Right lung (tissue), 5 donors: ENCODE data around the gene ATP13A1. TPM values are rescaled to one million over a fixed set of nuclear protein-coding genes. Genes with fewer than 3 reads are reported as not detected.
"Not testable (repeated sequence)": the region's sequence is repeated elsewhere in the genome, so short reads cannot be mapped to it uniquely, and the experiment has no call there.

Experiments
- DNase-seq, 2 donors: peaks; one replicate each; pipeline ENCODE4 v3.0.0-alpha.2; 2013
- polyA plus RNA-seq, 5 donors: library from polyadenylated mRNA; unstranded; fragments of 120-200 nt; gene quantifications; one replicate each; pipeline versions ENCODE4 v1.2.1 to v1.2.3, GENCODE V29; 2013; ENCODE audit warnings: inconsistent platforms in 1 of 5, low replicate concordance in 1 of 5; ENCODE audit not compliant: insufficient read length in 5 of 5, insufficient read depth in 1 of 5

Gene ATP13A1
- polyA plus RNA-seq, 5 donors: 35.2 to 54.0 (median 46.6) TPM

DNA sequence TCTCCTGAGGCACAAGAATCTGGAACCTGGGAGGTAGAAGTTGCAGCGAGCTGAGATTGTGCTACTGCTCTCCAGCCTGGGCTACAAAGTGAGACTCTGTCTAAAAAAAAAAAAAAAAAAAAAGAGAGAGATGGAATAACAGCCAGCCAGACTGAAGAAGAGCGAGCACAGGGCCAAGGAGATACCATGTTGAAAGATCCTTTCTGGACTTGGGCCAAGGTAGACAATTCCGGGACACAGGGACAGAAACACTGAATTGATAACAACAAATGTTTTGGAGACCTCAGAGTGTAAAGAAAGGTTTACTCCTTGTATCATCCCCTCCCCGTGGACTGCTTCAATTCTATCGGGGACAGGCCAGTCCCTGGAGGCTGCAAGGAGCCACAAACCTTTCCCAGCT lies 40.1 kb downstream of the ATP13A1 start:
- DNase-seq: no peak

DNA sequence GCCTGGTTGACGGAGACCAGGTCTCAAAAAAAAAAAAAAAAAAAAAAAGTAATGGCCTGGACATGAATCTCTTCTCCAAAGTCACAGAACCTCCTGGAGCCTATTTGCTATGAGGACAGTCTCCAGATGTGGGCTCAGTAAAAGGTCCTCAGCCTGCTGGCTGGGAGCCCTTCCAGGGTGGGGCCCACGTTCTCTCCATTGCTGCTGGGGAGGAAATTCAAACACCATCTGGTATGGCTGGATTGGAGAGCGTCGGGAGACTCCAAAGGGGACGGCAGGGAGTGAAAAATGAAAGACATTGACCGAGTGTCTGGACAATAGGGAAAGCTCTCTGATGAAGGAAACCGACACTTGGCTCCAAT lies 43.6 kb downstream of the ATP13A1 start:
- no peak for DNase-seq

DNA sequence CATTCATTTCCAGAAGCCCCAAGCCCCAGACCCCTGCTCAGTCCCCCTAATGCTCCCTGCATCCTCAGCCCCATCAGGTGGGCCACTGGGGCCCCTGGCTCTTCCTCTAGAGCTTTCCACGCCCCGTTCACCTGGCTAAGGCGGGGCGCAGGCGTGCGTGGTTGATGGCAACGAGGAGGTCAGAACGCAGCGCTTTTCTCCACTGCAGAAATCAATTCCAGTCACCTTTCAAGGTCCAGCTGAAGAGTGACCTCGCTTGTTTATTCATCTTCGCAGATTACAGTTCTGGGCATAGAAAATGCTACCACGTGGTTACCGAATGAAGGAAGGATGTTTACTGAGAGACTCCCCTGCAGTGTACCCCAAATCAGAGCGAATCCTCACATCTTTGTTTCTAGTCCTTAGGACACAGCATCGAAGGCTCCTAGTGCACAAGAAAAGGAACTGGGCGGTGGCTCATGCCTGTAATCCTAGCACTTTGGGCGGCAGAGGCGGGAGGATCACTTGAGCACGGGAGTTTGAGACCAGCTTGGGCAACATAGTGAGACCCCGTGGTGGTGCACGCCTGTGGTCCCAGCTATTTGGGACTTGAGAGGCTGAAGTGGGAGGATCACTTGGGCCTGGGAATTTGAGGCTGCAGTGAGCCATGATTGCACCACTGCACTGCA lies 44.2 kb downstream of the ATP13A1 start:
- DNase-seq: no peak

DNA sequence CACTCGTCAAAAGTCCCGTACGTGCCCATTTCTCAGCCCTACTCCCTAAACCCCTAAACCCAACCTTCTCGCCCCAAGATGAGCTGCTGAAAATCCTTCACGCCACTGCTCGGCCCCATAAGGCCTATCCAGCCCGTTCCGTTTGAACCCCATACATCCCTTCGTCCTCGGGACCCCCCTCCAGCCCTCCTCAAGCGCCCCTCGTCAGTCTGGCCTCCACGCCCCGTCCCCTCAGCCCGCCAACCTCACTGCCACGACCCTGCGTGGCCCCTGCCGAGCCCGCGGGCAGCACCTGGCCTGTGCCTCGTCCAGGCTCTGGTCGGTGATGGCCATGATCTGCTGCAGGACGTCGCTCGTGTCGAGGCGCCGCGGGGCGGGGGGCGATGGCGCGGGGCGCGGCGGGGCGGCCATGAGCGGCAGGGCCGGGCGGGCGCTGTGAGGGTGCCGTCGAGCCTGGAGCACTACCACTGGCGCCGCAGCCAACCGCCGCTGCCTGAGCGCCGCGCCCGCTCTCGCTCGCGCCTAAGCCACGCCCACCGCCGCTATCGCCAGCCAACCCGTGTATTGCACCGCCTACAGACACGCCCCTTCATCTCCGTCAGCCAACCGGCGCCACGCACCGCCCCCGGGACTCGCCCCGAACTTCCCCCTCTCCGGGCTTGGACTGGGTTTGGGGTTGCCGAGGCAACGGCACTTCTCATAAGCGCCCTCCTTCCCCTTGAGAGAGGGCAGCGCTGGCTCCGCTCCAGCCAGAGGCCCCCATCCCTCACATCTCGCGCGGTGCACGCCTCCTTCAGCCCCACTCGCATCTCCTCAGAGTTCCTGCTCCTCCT lies 45.0 kb downstream of the ATP13A1 start, which contains the start of gene PBX4:
TSS of gene PBX4 (minus strand) at position 469 of the 833 bp plus-strand sequence. CDS start at position 411, 58 bp downstream.
- peak; percentile 97 to 98 for DNase-seq

DNA sequence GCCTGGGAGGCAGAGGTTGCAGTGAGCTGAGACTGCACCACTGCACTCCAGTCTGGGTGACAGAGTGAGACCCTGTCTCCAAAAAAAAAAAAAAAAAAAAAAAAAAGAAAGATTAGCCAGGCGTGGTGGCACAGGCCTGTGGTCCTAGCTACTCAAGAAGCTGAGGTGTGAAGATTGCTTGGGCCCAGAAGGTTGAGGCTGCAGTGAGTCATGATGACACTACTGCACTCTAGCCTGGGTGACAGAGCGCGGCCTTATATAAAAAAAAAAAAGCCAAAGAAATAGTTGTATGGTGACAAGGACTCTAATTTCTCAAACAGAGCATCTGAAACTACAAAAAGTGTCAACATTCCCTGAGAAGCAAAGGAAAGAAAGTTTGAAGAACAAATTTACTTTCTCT lies 48.4 kb downstream of the ATP13A1 start:
- DNase-seq: no peak

DNA sequence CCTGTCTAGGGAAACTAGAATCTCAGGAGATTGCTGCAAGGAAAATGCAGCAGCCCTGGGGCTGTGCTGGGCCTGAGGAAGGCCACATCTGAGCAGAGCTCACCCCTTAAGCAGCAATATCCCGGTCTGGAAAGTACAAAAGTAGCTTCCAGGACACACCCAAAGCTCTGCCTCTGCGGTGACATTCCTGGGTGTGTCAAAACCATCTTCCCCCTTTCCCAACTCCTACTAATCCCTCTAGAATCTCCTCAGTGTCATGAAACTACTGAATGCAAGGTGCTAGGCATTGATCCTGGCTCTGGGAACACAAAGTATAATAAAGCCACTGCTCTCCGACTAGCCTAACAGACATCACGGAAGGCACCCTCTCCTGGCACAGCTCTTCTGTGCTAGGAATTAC lies 50.0 kb downstream of the ATP13A1 start:
- no peak for DNase-seq

DNA sequence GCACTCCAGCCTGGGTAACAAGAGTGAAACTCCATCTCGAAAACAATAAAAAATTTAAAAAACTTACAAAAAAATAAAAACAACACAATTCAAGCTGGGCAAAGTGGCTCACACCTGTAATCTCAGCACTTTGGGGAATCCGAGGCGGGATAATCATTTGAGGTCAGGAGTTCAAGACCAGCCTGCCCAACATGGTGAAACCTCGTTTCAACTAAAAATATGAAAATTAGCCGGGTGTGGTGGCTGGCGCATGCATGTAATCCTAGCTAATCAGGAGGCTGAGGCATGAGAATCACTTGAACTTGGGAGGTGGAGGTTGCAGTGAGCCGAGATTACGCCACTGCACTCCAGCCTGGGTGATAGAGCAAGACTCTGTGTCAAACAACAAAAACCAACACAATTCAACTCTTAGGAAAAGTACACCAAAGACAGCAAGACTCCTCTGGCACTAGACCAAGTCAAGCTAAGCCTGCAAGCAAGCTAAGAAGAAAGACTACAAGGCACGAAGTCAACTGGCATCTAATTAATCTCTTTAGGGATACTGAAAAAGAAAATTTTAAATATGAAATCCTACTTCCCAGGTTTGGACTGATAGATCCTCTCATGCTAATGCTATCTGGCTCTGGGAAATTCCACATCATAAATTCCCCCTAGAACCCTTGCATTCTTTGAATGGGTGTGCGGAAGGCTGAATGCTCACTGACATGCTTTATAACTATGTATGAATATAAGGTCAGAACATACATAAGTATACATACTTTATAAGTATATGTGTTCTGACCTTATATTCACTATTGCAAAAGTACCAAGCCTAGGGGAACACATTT lies 52.9 kb downstream of the ATP13A1 start:
- no peak for DNase-seq

DNA sequence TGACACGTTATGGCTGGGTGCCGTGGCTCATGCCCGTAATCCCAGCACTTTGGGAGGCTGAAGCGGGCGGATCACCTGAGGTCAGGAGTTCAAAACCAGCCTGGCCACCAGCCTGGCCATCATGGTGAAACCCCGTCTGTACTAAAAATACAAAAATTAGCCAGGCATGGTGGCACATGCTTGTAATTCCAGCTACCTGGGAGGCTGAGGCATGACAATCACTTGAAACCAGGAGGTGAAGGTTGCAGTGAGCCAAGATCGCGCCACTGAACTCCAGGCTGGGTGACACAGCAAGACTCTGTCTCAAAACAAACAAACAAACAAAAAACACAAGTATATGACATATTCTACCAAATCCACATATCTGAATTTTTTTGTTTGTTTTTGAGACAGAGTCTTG lies 56.8 kb downstream of the ATP13A1 start:
- not testable (repeated sequence) for DNase-seq

DNA sequence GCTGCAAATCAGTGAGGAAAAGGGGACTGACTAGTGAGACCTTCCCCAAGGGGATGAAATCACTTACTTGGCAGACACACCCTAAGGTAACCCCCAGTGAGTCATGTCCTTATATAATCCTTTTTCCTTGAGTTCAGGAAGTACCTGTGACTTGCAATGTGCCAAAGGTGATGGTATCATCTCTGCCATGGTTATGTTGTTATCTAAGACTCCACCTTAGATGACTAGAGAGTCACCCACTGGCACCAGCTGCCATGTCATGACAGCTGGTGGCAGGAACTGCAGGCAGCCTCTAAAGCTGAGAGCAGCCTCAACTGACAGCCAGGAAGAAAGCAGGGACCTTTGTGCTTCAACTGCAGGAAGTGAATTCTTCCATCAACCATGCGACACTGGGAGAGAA lies 57.5 kb downstream of the ATP13A1 start:
- no peak for DNase-seq

DNA sequence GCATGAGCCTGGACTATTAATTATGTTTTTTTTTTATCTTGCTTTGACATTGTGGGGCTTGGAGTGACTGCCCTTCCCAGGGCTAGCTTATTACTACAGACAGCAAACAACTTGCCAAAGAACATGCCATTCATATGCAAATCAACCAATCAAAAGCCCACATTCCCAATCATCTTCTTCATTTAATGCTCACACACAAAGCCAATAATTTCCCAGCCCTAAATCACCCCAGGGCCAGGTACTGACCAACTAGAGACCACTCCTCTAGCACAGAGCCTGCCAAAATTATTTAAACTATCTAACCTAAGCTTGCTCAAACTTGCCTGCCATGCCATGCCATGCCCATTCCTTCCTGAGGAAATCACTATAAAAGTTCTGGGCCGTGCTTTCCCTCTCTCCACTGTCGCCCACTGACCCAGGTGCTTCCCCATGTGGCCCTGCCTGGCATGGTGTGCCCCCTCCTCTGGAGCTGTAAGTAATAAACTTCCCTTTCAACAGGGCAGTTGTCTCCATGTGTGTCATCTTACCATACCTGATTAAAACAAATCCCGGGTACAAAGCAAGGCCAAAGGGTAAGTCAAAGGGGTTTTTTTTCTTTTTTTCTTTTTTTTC lies 60.7 kb downstream of the ATP13A1 start:
- no peak for DNase-seq

DNA sequence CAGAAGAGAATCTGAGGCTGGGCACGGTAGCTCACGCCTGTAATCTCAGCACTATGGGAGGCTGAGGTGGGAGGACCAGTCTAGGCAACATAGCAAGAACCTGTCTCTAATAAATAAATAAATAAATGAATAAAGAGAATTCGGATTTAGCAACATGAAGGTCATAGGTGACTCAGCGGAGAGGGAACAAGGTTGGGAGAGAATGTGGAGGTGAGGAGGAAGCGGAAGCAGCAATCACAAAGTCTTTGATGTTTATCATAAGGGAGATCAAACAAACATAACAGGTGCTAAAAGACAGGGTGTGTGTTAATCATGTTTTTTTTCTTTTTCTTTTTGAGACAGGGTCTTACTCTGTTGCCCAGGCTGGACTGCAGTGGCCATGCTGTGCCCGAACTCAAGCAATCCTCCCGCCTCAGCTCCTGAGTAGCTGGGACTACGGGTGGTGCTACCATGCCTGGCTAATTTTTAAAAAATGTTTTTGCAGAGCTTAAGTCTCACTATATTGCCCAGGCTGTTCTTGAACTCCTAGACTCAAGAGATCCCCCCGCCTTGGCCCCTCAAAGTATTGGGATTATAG lies 61.3 kb downstream of the ATP13A1 start:
- DNase-seq: no peak

DNA sequence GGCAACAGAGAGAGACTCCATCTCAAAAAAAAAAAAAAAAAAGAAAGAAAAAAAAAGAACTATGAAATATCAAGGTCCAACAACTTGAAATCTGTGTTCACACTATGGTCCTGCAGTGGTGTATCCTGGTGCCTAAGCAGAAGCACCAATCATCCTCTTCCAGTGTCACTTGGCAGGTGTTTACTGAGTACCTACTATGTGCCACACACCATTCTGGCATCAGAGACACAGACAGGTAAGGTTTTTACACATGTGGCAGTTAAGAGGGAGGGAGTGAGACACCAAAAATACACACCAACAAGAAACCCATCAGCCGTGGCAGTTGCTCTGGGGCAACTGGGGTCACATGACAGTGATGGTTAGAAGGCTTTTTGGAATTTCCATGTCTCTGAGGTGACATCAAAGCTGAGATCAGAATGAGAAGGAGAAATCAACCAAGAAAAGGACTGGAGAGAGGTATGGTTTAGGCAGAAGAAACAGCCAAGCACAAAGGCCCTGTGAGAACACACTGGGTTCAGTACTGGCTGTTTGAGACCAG lies 62.6 kb downstream of the ATP13A1 start:
- DNase-seq: no peak

DNA sequence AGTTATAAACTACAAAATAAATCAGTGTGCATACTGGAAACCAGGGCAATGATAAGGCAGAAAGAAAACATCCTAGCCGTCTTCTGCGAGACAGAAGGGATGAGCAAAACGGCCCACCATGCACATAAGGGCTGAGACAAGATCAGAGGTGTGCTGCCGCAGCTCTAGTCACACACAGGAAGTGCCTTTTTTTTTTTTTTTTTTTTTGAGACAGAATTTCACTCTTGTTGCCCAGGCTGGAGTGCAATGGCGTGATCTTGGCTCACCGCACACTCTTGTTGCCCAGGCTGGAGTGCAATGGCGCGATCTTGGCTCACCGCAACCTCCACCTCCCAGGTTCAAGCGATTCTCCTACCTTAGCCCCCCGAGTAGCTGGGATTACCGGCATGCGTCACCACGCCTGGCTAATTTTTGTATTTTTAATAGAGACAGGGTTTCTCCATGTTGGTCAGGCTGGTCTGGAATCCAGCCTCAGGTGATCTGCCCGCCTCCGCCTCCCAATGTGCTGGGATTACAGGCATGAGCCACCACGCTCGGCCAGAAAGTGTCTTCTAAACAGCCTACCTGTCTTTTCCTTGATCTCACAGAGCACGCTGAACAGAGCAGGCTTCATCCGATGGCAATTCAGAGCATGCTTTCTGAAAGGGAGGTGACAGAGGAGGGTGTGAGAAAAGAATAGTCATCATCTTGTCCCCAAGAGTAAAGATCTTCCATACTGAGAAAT lies 64.6 kb downstream of the ATP13A1 start:
- DNase-seq: not testable (repeated sequence)

DNA sequence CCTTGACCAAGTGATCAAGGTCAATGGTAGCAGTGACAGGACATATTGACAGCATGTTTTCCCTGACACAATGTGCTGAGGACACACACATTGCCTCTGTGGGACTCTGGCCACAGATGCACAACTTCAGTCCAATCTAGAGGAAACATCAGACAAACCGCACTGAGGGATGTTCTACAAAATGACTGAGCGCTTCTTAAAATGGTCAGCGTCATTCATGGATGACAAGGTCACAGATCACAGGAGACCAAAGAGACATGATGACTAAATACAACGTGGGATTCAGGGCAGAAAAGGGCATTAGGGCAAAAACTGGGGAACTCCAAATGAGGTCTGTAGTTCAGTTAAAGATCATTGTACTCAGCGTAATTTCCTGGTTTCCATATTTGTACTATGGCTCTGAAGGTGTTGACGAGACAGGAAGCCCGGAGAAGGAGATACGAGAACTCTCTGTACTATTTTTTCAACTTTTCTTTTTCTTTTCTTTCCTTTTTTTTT lies 65.6 kb downstream of the ATP13A1 start:
- no peak for DNase-seq

Other genes with a start within 250 kb of the ATP13A1 start
- gene TSSK6, start 148.1 kb downstream of the ATP13A1 start, polyA plus RNA-seq: 1 to 10 TPM in 3 of 5 donors, under 1 TPM in 2; 0.69 to 1.6 (median 1.2) TPM
- 100 to 1,000 TPM; 177 to 282 (median 180) TPM for gene NDUFA13, start 147.5 kb downstream of the ATP13A1 start, polyA plus RNA-seq
- 10 to 100 TPM; 10.1 to 14.8 (median 11.6) TPM for gene YJEFN3, start 134.8 kb downstream of the ATP13A1 start, polyA plus RNA-seq
- 1 to 10 TPM in 1 of 5 donors, under 1 TPM in 4; 0.16 to 1.0 (median 0.35) TPM for gene CILP2, start 125.4 kb downstream of the ATP13A1 start, polyA plus RNA-seq
- 10 to 100 TPM; 12.0 to 23.5 (median 17.4) TPM for gene PBX4, start 45.0 kb downstream of the ATP13A1 start, polyA plus RNA-seq
- 10 to 100 TPM; 36.2 to 59.3 (median 46.2) TPM for gene LPAR2, start 35.5 kb downstream of the ATP13A1 start, polyA plus RNA-seq
- 10 to 100 TPM in 1 of 5 donors, 1 to 10 TPM in 4; 7.0 to 11.9 (median 9.1) TPM for gene GMIP, start 20.0 kb downstream of the ATP13A1 start, polyA plus RNA-seq
- gene ZNF101, start 5.2 kb upstream of the ATP13A1 start, polyA plus RNA-seq: 10 to 100 TPM; 10.6 to 16.5 (median 12.5) TPM
- gene ZNF14, start 69.4 kb upstream of the ATP13A1 start, polyA plus RNA-seq: 10 to 100 TPM in 4 of 5 donors, 1 to 10 TPM in 1; 9.5 to 15.5 (median 13.0) TPM
- gene ZNF506, start 158.1 kb upstream of the ATP13A1 start, polyA plus RNA-seq: 10 to 100 TPM; 30.3 to 44.6 (median 36.8) TPM
- 10 to 100 TPM; 20.2 to 43.0 (median 39.8) TPM for gene ZNF253, start 202.2 kb upstream of the ATP13A1 start, polyA plus RNA-seq
- 10 to 100 TPM; 11.2 to 24.2 (median 16.9) TPM for gene ZNF93, start 237.3 kb upstream of the ATP13A1 start, polyA plus RNA-seq